NOMO-1 (cell line): ENCODE measurements around the gene GRK5.

Source experiments
- DNase-seq, 2 experiments: peaks; one replicate each; lab custom pipeline; 2025; ENCODE audit not compliant: unreplicated experiment in 2 of 2; lab: John Stamatoyannopoulos, UW

GRK5 gene

GRCh38 chr10:119395280-119396007 lies 188.1 kb downstream of the GRK5 start:
- DNase-seq = peak; percentile 67 to 92

- no peak for DNase-seq
Measured at GRCh38 chr10:119396008-119396708, 188.8 kb downstream of the GRK5 start.

- DNase-seq = no peak
Measured at GRCh38 chr10:119396709-119397071, 189.3 kb downstream of the GRK5 start.

GRCh38 chr10:119397416-119397815 lies 190.0 kb downstream of the GRK5 start:
- DNase-seq = no peak

- no peak for DNase-seq
Measured at GRCh38 chr10:119398996-119399395, 191.6 kb downstream of the GRK5 start.

- no peak for DNase-seq
Measured at GRCh38 chr10:119399466-119399865, 192.1 kb downstream of the GRK5 start.

GRCh38 chr10:119401671-119402395 lies 194.5 kb downstream of the GRK5 start:
- DNase-seq = peak; percentile 40 to 45

- DNase-seq = peak; percentile 16 to 42
Measured at GRCh38 chr10:119403921-119404320, 196.6 kb downstream of the GRK5 start.

GRCh38 chr10:119404719-119405519 lies 197.5 kb downstream of the GRK5 start:
- peak; percentile 43 to 87 for DNase-seq

GRCh38 chr10:119405520-119405807 lies 198.1 kb downstream of the GRK5 start:
- DNase-seq = no peak

GRCh38 chr10:119406137-119406536 lies 198.8 kb downstream of the GRK5 start:
- DNase-seq = no peak

GRCh38 chr10:119406601-119407253 lies 199.4 kb downstream of the GRK5 start:
- DNase-seq = peak; percentile 58 to 66

- DNase-seq = peak; percentile 59 to 80
Measured at GRCh38 chr10:119407254-119407777, 199.9 kb downstream of the GRK5 start.

GRCh38 chr10:119408072-119408471 lies 200.7 kb downstream of the GRK5 start:
- no peak for DNase-seq

GRCh38 chr10:119408969-119409371 lies 201.6 kb downstream of the GRK5 start:
- no peak for DNase-seq

GRCh38 chr10:119409385-119409784 lies 202.0 kb downstream of the GRK5 start:
- DNase-seq = no peak

GRCh38 chr10:119409906-119410305 lies 202.5 kb downstream of the GRK5 start:
- DNase-seq = no peak

GRCh38 chr10:119410361-119411116 lies 203.2 kb downstream of the GRK5 start:
- no peak for DNase-seq

GRCh38 chr10:119412244-119413092 lies 205.1 kb downstream of the GRK5 start:
- no peak for DNase-seq
